ENCODE results near the gene TAPT1. TPM values are rescaled to one million over a fixed set of nuclear protein-coding genes. Genes with fewer than 3 reads are reported as not detected.

TAPT1 gene
- total RNA-seq, 1 experiment from 2014 or later, result 22.0 TPM

DNA sequence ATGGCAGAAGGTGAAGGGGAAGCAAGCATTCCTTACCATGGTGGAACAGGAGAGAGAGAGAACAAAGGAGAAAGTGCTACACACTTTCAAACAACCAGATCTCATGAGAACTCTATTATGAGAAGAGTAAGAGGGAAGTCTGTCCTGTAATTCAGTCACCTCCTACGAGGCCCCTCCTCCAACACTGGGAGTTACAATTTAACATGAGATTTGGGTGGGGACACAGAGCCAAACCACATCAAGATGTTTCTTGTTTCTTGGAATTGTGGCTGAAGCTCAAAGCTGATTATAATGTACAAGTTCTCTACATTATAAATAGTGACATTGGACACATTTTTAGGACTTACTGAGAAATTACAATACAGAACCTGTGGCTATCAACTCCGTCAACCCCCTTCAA lies 29.5 kb upstream of the TAPT1 start:
- H3K4me3 Mint-ChIP-seq (ENCODE audit: unreplicated experiment), result no peak overlapping the region
- peaks cover 21% of the 10 kb centered on the region for H3K4me1 Mint-ChIP-seq (ENCODE audit: insufficient read depth, unreplicated experiment)
- intact Hi-C loops (cut with micrococcal nuclease), result no loop called here
- BruUV-seq (replicated peaks), result no TSS peak
- H3K27me3 Mint-ChIP-seq (ENCODE audit: insufficient read depth, unreplicated experiment), result no peaks in the 10 kb centered on the region
- ChIA-PET POLR2A (no interaction called here), CTCF (no interaction called here)
- DNase-seq (ENCODE audit: unreplicated experiment), result no peak
- H3K27ac Mint-ChIP-seq (ENCODE audit: low read depth, unreplicated experiment), result no peak overlapping the region
- no peaks in the 10 kb centered on the region for H3K36me3 Mint-ChIP-seq (ENCODE audit: insufficient read depth, unreplicated experiment)
- TF ChIP-seq, protein P1, sequence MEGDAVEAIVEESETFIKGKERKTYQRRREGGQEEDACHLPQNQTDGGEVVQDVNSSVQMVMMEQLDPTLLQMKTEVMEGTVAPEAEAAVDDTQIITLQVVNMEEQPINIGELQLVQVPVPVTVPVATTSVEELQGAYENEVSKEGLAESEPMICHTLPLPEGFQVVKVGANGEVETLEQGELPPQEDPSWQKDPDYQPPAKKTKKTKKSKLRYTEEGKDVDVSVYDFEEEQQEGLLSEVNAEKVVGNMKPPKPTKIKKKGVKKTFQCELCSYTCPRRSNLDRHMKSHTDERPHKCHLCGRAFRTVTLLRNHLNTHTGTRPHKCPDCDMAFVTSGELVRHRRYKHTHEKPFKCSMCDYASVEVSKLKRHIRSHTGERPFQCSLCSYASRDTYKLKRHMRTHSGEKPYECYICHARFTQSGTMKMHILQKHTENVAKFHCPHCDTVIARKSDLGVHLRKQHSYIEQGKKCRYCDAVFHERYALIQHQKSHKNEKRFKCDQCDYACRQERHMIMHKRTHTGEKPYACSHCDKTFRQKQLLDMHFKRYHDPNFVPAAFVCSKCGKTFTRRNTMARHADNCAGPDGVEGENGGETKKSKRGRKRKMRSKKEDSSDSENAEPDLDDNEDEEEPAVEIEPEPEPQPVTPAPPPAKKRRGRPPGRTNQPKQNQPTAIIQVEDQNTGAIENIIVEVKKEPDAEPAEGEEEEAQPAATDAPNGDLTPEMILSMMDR (IDR thresholded peaks at IDR 0.05; ENCODE audit: unreplicated experiment), result no peak
- H3K9me3 Mint-ChIP-seq (ENCODE audit: unreplicated experiment), result peaks cover 8% of the 10 kb centered on the region

DNA sequence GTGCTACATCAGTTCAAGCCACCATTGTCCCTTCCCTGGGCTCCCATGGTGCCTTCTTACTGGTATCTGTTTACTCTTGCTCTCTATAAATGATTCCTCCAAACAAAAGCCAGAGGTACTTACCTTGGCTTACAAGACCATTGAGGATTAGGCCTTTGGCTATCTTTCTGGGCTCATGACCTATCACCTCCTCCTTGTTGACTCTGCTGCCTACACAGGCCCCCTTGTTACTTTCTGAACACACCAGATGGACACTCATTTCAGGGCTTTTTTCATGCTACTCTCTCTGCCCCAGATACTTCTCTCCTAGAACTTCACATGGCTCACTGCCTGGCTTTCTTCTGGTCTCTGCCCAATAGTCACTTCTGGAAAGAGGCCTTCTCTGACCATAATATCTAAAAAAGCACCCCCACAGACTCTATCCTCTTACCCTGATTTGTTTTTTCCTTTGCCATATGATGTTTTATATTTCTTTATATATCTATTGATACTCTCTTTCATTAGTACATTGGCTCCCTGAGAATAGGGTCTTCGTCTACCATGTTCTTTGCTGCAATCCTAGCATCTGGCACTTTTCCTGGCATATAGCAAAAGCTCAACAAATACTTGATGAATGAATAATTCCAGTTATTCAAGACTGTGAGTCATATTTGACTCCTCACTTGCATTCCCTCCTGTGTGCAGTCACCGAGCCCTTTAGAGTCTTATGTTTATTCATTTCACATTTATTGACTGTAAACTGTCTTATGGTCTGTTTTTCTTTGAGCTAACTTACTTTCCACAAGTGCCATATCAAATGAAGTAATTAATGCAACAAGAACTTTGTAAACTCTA lies 27.1 kb upstream of the TAPT1 start:
- no TSS peak for BruUV-seq (replicated peaks)
- Mint-ChIP-seq H3K36me3 (ENCODE audit: insufficient read depth, unreplicated experiment) (no peaks in the 10 kb centered on the region), H3K4me3 (ENCODE audit: unreplicated experiment) (no peak overlapping the region), H3K27ac (ENCODE audit: low read depth, unreplicated experiment) (peak overlapping the region; percentile 73), H3K27me3 (ENCODE audit: insufficient read depth, unreplicated experiment) (no peaks in the 10 kb centered on the region), H3K9me3 (ENCODE audit: unreplicated experiment) (peaks cover 8% of the 10 kb centered on the region), H3K4me1 (ENCODE audit: insufficient read depth, unreplicated experiment) (peaks cover 21% of the 10 kb centered on the region)
- intact Hi-C loops (cut with micrococcal nuclease), result no loop called here
- ChIA-PET CTCF (interaction anchor here (0.7 kb wide), 1 partner anchor 447 kb away, joined by 3 read pairs; no protein-coding TSS in a partner anchor), POLR2A (interaction anchor here (0.6 to 0.7 kb wide), 2 partner anchors 51 to 572 kb away, joined by 3 to 5 read pairs; no protein-coding TSS in a partner anchor)
- DNase-seq (ENCODE audit: unreplicated experiment), result peak; percentile 69
- TF ChIP-seq, protein P1 (IDR thresholded peaks at IDR 0.05; ENCODE audit: unreplicated experiment), result no peak

DNA sequence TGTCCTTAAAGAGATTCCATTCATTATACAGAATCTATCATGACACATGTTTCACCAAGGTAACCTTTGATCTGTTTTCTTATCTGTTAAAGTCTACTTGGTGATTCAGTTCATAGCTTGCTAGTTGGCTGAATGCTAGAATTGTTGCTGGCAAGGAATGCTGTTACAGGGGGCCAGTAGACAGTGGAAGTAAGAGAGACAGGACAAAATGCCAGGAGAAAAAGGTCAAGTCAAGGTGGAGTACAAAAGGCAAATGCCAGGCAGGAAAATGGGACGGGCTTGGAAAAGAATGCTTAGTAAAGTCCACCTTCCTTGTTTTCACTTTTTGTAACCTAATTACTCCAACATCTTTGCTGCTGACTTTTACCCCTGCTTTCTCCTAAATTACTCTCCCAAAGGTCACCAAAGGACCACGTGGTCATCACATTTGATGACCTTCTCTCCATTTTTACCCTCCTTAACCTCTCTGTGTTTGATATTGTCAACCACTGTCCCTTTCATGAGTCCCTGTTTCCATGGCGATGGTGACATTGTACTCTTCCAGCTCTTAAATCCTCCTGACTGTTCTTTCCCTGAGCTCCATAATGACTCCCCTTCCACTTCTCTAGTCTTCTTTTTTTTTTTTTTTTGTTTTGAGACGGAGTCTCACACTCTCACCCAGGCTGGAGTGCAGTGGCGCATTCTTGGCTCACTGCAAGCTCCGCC lies 24.5 kb upstream of the TAPT1 start:
- TF ChIP-seq, protein P1 (IDR thresholded peaks at IDR 0.05; ENCODE audit: unreplicated experiment), result no peak
- Mint-ChIP-seq H3K4me1 (ENCODE audit: insufficient read depth, unreplicated experiment) (peaks cover 21% of the 10 kb centered on the region), H3K9me3 (ENCODE audit: unreplicated experiment) (peaks cover 8% of the 10 kb centered on the region), H3K36me3 (ENCODE audit: insufficient read depth, unreplicated experiment) (no peaks in the 10 kb centered on the region), H3K27ac (ENCODE audit: low read depth, unreplicated experiment) (no peak overlapping the region), H3K27me3 (ENCODE audit: insufficient read depth, unreplicated experiment) (no peaks in the 10 kb centered on the region), H3K4me3 (ENCODE audit: unreplicated experiment) (no peak overlapping the region)
- CTCF ChIA-PET, result interaction anchor here (1.0 to 1.2 kb wide), 2 partner anchors 48 to 54 kb away, joined by 3 read pairs; no protein-coding TSS in a partner anchor
- POLR2A ChIA-PET, result no interaction called here
- intact Hi-C loops (cut with micrococcal nuclease), result no loop called here
- DNase-seq (ENCODE audit: unreplicated experiment), result no peak
- BruUV-seq (replicated peaks), result no TSS peak

- intact Hi-C loops (cut with micrococcal nuclease), result no loop called here
- TF ChIP-seq, protein P1 (IDR thresholded peaks at IDR 0.05; ENCODE audit: unreplicated experiment), result no peak
- peaks cover 7% of the 10 kb centered on the region for H3K9me3 Mint-ChIP-seq (ENCODE audit: unreplicated experiment)
- H3K27me3 Mint-ChIP-seq (ENCODE audit: insufficient read depth, unreplicated experiment), result no peaks in the 10 kb centered on the region
- peaks cover 10% of the 10 kb centered on the region for H3K4me1 Mint-ChIP-seq (ENCODE audit: insufficient read depth, unreplicated experiment)
- ChIA-PET CTCF (interaction anchor here (1.2 kb wide), 1 partner anchor 220 kb away, joined by 3 read pairs; no protein-coding TSS in a partner anchor), POLR2A (no interaction called here)
- DNase-seq (ENCODE audit: unreplicated experiment), result no peak
- BruUV-seq (replicated peaks), result no TSS peak
- H3K4me3 Mint-ChIP-seq (ENCODE audit: unreplicated experiment), result no peak overlapping the region
- no peaks in the 10 kb centered on the region for H3K36me3 Mint-ChIP-seq (ENCODE audit: insufficient read depth, unreplicated experiment)
- no peak overlapping the region for H3K27ac Mint-ChIP-seq (ENCODE audit: low read depth, unreplicated experiment)
Observed at GRCh38 chr4:16248605-16249004, 22.3 kb upstream of the TAPT1 start.
